GM23338 (cell line): ENCODE results near the gene ZNF394. TPM values are rescaled to one million over a fixed set of nuclear protein-coding genes. Genes with fewer than 3 reads are reported as not detected.

Experiments used
- ATAC-seq: fragments of 200-7000 bp; cut with Tn5 transposase; 3 replicates; pipeline ENCODE4 v1.9.1; 2020
- DNase-seq: peaks from one replicate; pipeline ENCODE4 v3.0.0-alpha.2; 2015; ENCODE audit warnings: low spot score
- H2AFZ ChIP-seq: fragments of 200-600 bp; sonication (generic); 2 replicates; pipeline ENCODE4 v1.8.0; 2016; ENCODE audit warnings: antibody characterized with exemption, mild to moderate bottlenecking, moderate library complexity
- H3F3A ChIP-seq: fragments of 200-600 bp; sonication (generic); replicated peaks from 2 replicates; pipeline ENCODE4 v1.8.0; 2017; ENCODE audit warnings: antibody characterized with exemption, mixed run types, low read depth
- H3K27ac ChIP-seq: fragments of 200-600 bp; sonication (generic); 2 replicates; pipeline ENCODE4 v1.6.1; 2016; ENCODE audit warnings: low read depth
- H3K27me3 ChIP-seq: fragments of 200-600 bp; sonication (generic); 2 replicates; pipeline ENCODE4 v1.8.0; 2016; ENCODE audit warnings: mild to moderate bottlenecking, mixed run types, moderate library complexity; ENCODE audit not compliant: insufficient read depth
- H3K36me3 ChIP-seq: fragments of 200-600 bp; sonication (generic); 2 replicates; pipeline ENCODE4 v1.8.0; 2016; ENCODE audit warnings: mild to moderate bottlenecking; ENCODE audit not compliant: insufficient read depth
- H3K4me1 ChIP-seq: fragments of 200-600 bp; sonication (generic); 2 replicates; pipeline ENCODE4 v1.8.0; 2016; ENCODE audit warnings: mild to moderate bottlenecking, moderate library complexity; ENCODE audit not compliant: insufficient read depth
- H3K4me2 ChIP-seq: fragments of 200-600 bp; sonication (generic); 2 replicates; pipeline ENCODE4 v1.7.1; 2017; ENCODE audit warnings: mixed run types
- H3K4me3 ChIP-seq: fragments of 200-600 bp; sonication (generic); 2 replicates; pipeline ENCODE4 v1.6.1; 2016; ENCODE audit warnings: mixed run types
- H3K79me2 ChIP-seq: fragments of 200-600 bp; sonication (generic); replicated peaks from 2 replicates; pipeline ENCODE4 v1.8.0; 2017; ENCODE audit warnings: mild to moderate bottlenecking; ENCODE audit not compliant: insufficient read depth
- H3K9me2 ChIP-seq: fragments of 200-600 bp; sonication (generic); 2 replicates; pipeline ENCODE4 v1.8.0; 2017; ENCODE audit not compliant: insufficient read depth
- H4K20me1 ChIP-seq: fragments of 200-600 bp; sonication (generic); replicated peaks from 2 replicates; pipeline ENCODE4 v1.8.0; 2017; ENCODE audit warnings: mild to moderate bottlenecking; ENCODE audit not compliant: insufficient read depth
- H3K27ac Mint-ChIP-seq: 2 replicates; pipeline ENCODE4 v1.8.0; 2020; ENCODE audit warnings: inconsistent platforms, mild to moderate bottlenecking, moderate library complexity, mixed read lengths
- H3K27me3 Mint-ChIP-seq: 3 replicates; pipeline ENCODE4 v1.8.0; 2022; ENCODE audit warnings: low read depth, mild to moderate bottlenecking, moderate library complexity, mixed read lengths, inconsistent platforms; ENCODE audit not compliant: insufficient read depth, poor library complexity
- H3K36me3 Mint-ChIP-seq: 3 replicates; pipeline ENCODE4 v1.8.0; 2021; ENCODE audit warnings: low read depth, mild to moderate bottlenecking, inconsistent platforms, moderate library complexity, mixed read lengths
- H3K4me1 Mint-ChIP-seq: 3 replicates; pipeline ENCODE4 v1.8.0; 2020; ENCODE audit warnings: mild to moderate bottlenecking, inconsistent platforms, mixed read lengths
- H3K4me3 Mint-ChIP-seq: 3 replicates; pipeline ENCODE4 v1.8.0; 2021; ENCODE audit warnings: moderate library complexity, mild to moderate bottlenecking, inconsistent platforms, mixed read lengths
- H3K9me3 Mint-ChIP-seq: 3 replicates; pipeline ENCODE4 v1.8.0; 2020; ENCODE audit warnings: moderate library complexity, mild to moderate bottlenecking, inconsistent platforms, mixed read lengths
- CREB1 ChIP-seq: fragments of 250-450 bp; sonication (Bioruptor Pico); IDR thresholded peaks from 2 replicates; pipeline ENCODE4 v1.5.0; 2020; ENCODE audit warnings: low read depth, mild to moderate bottlenecking, moderate library complexity
- EZH2 ChIP-seq: fragments of 200-600 bp; sonication (generic); IDR thresholded peaks from one replicate; pipeline ENCODE4 v1.8.0; 2017; ENCODE audit warnings: antibody characterized with exemption, mild to moderate bottlenecking, low read depth; ENCODE audit not compliant: unreplicated experiment
- EZH2phosphoT487 ChIP-seq: fragments of 200-600 bp; sonication (generic); IDR thresholded peaks from one replicate; pipeline ENCODE4 v1.8.1; 2018; ENCODE audit warnings: antibody characterized with exemption; ENCODE audit not compliant: unreplicated experiment
- JUNB ChIP-seq: IDR thresholded peaks from one replicate; pipeline ENCODE4 v1.6.1; 2016; ENCODE audit warnings: antibody characterized with exemption; ENCODE audit not compliant: unreplicated experiment
- NANOG ChIP-seq: IDR thresholded peaks from 2 replicates; pipeline ENCODE4 v1.6.1; 2016; ENCODE audit warnings: antibody characterized with exemption, borderline replicate concordance
- POLR2AphosphoS5 ChIP-seq: IDR thresholded peaks from 2 replicates; pipeline ENCODE4 v1.6.1; 2016; ENCODE audit warnings: antibody characterized with exemption, low read depth
- STAT1 ChIP-seq: IDR thresholded peaks from one replicate; pipeline ENCODE4 v1.6.1; 2016; ENCODE audit warnings: antibody characterized with exemption; ENCODE audit not compliant: unreplicated experiment
- ZNF114 ChIP-seq: fragments of 250-450 bp; sonication (Bioruptor Pico); IDR thresholded peaks from 2 replicates; pipeline ENCODE4 v1.5.0; 2020; ENCODE audit warnings: mild to moderate bottlenecking, moderate library complexity
- ZNF331 ChIP-seq: fragments of 250-450 bp; sonication (Bioruptor Pico); IDR thresholded peaks from 2 replicates; pipeline ENCODE4 v1.5.0; 2020; ENCODE audit warnings: low read depth, mild to moderate bottlenecking, moderate library complexity
- ZNF462 ChIP-seq: fragments of 250-450 bp; sonication (Bioruptor Pico); IDR thresholded peaks from 2 replicates; pipeline ENCODE4 v1.5.0; 2020; ENCODE audit warnings: mild to moderate bottlenecking, moderate library complexity
- polyA plus RNA-seq: library from polyadenylated mRNA; unstranded; fragments of >200 nt; fragmentation: Nextera tagmentation; extraction: Ambion mirVana; gene quantifications from 2 replicates; pipeline ENCODE4 v1.2.1, GENCODE V29; 2016
- total RNA-seq: library from RNA; depleted of rRNA; stranded (reverse); fragments of >200 nt; shearing (Covaris generic); gene quantifications from 2 replicates; pipeline ENCODE4 v1.2.3, GENCODE V29; 2014
- TF ChIP-seq, protein P1 (sequence below): IDR thresholded peaks from 2 replicates; pipeline ENCODE4 v1.6.1; 2016; ENCODE audit warnings: antibody characterized with exemption
- TF ChIP-seq, protein P2 (sequence below), 2 experiments: fragments of 200-600 bp in 1 of 2; sonication (generic) in 1 of 2; conservative IDR thresholded peaks; 2 replicates each; pipeline versions ENCODE4 v1.5.1 to v1.6.1; 2016 to 2017; ENCODE audit warnings: antibody characterized with exemption in 2 of 2, low read depth in 2 of 2, mild to moderate bottlenecking in 2 of 2, moderate library complexity in 1 of 2
- TF ChIP-seq, protein P3 (sequence below): IDR thresholded peaks from one replicate; pipeline ENCODE4 v1.6.1; 2018; ENCODE audit warnings: antibody characterized with exemption; ENCODE audit not compliant: unreplicated experiment

Gene ZNF394
- total and polyA plus RNA-seq, 2 experiments from 2014 or later: 12.6 to 26.9 TPM

DNA sequence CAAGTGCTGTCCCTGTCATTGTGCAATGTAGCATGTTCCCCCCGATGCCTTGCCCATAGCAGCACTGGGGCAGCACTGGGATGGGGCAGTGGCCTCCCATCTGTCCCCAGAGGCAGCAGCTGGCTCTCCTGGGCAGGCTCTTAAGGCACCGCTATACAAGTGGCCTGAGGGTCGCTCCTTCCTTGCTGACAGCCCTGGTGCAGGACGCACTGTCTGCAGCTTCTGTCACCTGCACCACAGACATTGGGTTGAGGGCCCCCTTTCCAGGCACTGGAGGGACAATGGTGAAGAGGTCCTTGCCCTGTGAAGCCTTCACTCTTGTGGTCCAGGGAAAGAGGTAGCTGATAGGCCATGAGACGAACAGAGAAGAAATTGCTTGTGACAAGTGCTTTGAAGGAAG, 50.8 kb downstream of the ZNF394 start:
- DNase-seq (no peak), ATAC-seq (no peak)
- H3K79me2 ChIP-seq: 0 out of 2 replicates have a peak, but pooled peaks cover 3% of the 10 kb centered on the region
- Mint-ChIP-seq H3K27ac (no peak overlapping the region), H3K27me3 (peaks cover 15% of the 10 kb centered on the region), H3K4me3 (no peak overlapping the region), H3K4me1 (no peaks in the 10 kb centered on the region), H3K36me3 (peaks cover 91% of the 10 kb centered on the region), H3K9me3 (no peaks in the 10 kb centered on the region)
- H3F3A ChIP-seq: peaks cover 8% of the 10 kb centered on the region
- no peak overlapping the region for H2AFZ ChIP-seq
- no peak overlapping the region for H3K4me3 ChIP-seq
- H3K27ac ChIP-seq: no peak overlapping the region
- TF ChIP-seq EZH2 (no peak), JUNB (no peak), ZNF114 (CRISPR knock-in tag) (no peak), POLR2AphosphoS5 (no peak), NANOG (no peak), ZNF462 (CRISPR knock-in tag) (no peak), CREB1 (CRISPR knock-in tag) (no peak), EZH2phosphoT487 (no peak), ZNF331 (CRISPR knock-in tag) (no peak), STAT1 (no peak)
- TF ChIP-seq, protein P1, sequence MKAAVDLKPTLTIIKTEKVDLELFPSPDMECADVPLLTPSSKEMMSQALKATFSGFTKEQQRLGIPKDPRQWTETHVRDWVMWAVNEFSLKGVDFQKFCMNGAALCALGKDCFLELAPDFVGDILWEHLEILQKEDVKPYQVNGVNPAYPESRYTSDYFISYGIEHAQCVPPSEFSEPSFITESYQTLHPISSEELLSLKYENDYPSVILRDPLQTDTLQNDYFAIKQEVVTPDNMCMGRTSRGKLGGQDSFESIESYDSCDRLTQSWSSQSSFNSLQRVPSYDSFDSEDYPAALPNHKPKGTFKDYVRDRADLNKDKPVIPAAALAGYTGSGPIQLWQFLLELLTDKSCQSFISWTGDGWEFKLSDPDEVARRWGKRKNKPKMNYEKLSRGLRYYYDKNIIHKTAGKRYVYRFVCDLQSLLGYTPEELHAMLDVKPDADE: no peak
- TF ChIP-seq, protein P2, sequence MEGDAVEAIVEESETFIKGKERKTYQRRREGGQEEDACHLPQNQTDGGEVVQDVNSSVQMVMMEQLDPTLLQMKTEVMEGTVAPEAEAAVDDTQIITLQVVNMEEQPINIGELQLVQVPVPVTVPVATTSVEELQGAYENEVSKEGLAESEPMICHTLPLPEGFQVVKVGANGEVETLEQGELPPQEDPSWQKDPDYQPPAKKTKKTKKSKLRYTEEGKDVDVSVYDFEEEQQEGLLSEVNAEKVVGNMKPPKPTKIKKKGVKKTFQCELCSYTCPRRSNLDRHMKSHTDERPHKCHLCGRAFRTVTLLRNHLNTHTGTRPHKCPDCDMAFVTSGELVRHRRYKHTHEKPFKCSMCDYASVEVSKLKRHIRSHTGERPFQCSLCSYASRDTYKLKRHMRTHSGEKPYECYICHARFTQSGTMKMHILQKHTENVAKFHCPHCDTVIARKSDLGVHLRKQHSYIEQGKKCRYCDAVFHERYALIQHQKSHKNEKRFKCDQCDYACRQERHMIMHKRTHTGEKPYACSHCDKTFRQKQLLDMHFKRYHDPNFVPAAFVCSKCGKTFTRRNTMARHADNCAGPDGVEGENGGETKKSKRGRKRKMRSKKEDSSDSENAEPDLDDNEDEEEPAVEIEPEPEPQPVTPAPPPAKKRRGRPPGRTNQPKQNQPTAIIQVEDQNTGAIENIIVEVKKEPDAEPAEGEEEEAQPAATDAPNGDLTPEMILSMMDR (conservative IDR thresholded peaks at IDR 0.05; ENCODE audit: low read depth in 2 of 2): no peak
- TF ChIP-seq, protein P3, sequence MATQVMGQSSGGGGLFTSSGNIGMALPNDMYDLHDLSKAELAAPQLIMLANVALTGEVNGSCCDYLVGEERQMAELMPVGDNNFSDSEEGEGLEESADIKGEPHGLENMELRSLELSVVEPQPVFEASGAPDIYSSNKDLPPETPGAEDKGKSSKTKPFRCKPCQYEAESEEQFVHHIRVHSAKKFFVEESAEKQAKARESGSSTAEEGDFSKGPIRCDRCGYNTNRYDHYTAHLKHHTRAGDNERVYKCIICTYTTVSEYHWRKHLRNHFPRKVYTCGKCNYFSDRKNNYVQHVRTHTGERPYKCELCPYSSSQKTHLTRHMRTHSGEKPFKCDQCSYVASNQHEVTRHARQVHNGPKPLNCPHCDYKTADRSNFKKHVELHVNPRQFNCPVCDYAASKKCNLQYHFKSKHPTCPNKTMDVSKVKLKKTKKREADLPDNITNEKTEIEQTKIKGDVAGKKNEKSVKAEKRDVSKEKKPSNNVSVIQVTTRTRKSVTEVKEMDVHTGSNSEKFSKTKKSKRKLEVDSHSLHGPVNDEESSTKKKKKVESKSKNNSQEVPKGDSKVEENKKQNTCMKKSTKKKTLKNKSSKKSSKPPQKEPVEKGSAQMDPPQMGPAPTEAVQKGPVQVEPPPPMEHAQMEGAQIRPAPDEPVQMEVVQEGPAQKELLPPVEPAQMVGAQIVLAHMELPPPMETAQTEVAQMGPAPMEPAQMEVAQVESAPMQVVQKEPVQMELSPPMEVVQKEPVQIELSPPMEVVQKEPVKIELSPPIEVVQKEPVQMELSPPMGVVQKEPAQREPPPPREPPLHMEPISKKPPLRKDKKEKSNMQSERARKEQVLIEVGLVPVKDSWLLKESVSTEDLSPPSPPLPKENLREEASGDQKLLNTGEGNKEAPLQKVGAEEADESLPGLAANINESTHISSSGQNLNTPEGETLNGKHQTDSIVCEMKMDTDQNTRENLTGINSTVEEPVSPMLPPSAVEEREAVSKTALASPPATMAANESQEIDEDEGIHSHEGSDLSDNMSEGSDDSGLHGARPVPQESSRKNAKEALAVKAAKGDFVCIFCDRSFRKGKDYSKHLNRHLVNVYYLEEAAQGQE: no peak
- H3K4me2 ChIP-seq: no peak overlapping the region
- no peaks in the 10 kb centered on the region for H3K4me1 ChIP-seq
- H3K36me3 ChIP-seq: peaks cover 39% of the 10 kb centered on the region
- H3K27me3 ChIP-seq: no peaks in the 10 kb centered on the region
- no peaks in the 10 kb centered on the region for H3K9me2 ChIP-seq
- H4K20me1 ChIP-seq: peaks cover 15% of the 10 kb centered on the region
